ENCODE data around the gene KLC3. TPM values are rescaled to one million over a fixed set of nuclear protein-coding genes. Genes with fewer than 3 reads are reported as not detected.

The KLC3 gene
- total RNA-seq, 1 experiment from 2014 or later: 4.8 TPM

- Histone ChIP-seq H3K27me3 (ENCODE audit: insufficient read depth, low read length) (no peaks in the 10 kb centered on the region; the same call in 1 of the 2 replicates), H3K14ac (ENCODE audit: insufficient read depth, low read length) (no peak overlapping the region), H3K9ac (ENCODE audit: extremely low read depth, insufficient read length, low read length) (no peak overlapping the region), H3K23me2 (ENCODE audit: insufficient read length, low read depth, low read length, poor library complexity, severe bottlenecking) (no peaks in the 10 kb centered on the region), H2BK12ac (ENCODE audit: insufficient read length, low read depth, low read length) (no peak overlapping the region), H4K5ac (ENCODE audit: insufficient read length, low read depth, low read length) (no peak overlapping the region), H3K4me2 (ENCODE audit: insufficient read depth, insufficient read length, low read length) (no peak overlapping the region), H2BK15ac (ENCODE audit: low read depth, low read length) (no peak overlapping the region), H3K9me3 (ENCODE audit: control insufficient read depth, low read depth, low read length) (no peaks in the 10 kb centered on the region), H3K56ac (ENCODE audit: insufficient read length, low read depth, low read length) (no peak overlapping the region), H2BK5ac (ENCODE audit: insufficient read length, low read length) (no peak overlapping the region), H3K4ac (ENCODE audit: low read depth, low read length) (no peak overlapping the region), H3T11ph (ENCODE audit: low read length) (no peak overlapping the region), H2AFZ (ENCODE audit: low read length) (no peak overlapping the region), H3K18ac (ENCODE audit: insufficient read length, low read depth, low read length) (no peak overlapping the region), H2AK5ac (ENCODE audit: insufficient read length, low read length) (no peak overlapping the region), H4K91ac (ENCODE audit: insufficient read length, low read depth, low read length) (no peak overlapping the region), H3K79me1 (ENCODE audit: insufficient read depth, low read depth, low read length, poor library complexity, severe bottlenecking) (no peaks in the 10 kb centered on the region), H3K27ac (ENCODE audit: insufficient read length, low read depth, low read length) (no peak overlapping the region), H3K4me1 (ENCODE audit: insufficient read depth, low read length) (no peaks in the 10 kb centered on the region; the same call in 1 of the 2 replicates), H4K20me1 (ENCODE audit: control insufficient read depth, insufficient read depth, insufficient read length) (no peaks in the 10 kb centered on the region), H2BK120ac (ENCODE audit: low read depth, low read length, poor library complexity, severe bottlenecking) (no peak overlapping the region), H2BK20ac (ENCODE audit: low read depth, low read length, poor library complexity, severe bottlenecking) (no peak overlapping the region), H4K8ac (replicated peaks; ENCODE audit: insufficient read length, low read depth, low read length) (no peak overlapping the region), H3K23ac (ENCODE audit: insufficient read length, low read depth, low read length) (no peak overlapping the region), H3K79me2 (ENCODE audit: insufficient read depth, low read length) (no peaks in the 10 kb centered on the region)
- no peak for DNase-seq
- H3K27ac Mint-ChIP-seq: no peak overlapping the region
- H3K27me3 Mint-ChIP-seq (ENCODE audit: low read depth): peaks cover 37% of the 10 kb centered on the region
- no peak overlapping the region for H3K4me3 Mint-ChIP-seq
- TF ChIP-seq, protein P1, sequence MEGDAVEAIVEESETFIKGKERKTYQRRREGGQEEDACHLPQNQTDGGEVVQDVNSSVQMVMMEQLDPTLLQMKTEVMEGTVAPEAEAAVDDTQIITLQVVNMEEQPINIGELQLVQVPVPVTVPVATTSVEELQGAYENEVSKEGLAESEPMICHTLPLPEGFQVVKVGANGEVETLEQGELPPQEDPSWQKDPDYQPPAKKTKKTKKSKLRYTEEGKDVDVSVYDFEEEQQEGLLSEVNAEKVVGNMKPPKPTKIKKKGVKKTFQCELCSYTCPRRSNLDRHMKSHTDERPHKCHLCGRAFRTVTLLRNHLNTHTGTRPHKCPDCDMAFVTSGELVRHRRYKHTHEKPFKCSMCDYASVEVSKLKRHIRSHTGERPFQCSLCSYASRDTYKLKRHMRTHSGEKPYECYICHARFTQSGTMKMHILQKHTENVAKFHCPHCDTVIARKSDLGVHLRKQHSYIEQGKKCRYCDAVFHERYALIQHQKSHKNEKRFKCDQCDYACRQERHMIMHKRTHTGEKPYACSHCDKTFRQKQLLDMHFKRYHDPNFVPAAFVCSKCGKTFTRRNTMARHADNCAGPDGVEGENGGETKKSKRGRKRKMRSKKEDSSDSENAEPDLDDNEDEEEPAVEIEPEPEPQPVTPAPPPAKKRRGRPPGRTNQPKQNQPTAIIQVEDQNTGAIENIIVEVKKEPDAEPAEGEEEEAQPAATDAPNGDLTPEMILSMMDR (conservative IDR thresholded peaks at IDR 0.05): no peak
- no CpG with 5 or more reads among the region's 12 CpGs for WGBS (ENCODE audit: extremely low coverage, insufficient read length, low lambda C conversion rate)
- peaks cover 3 to 9% of the 10 kb centered on the region in 2 experiments; a peak in 2 of 5 replicates for H3K9me3 Mint-ChIP-seq
- peaks cover 7 to 24% (median 8%) of the 10 kb centered on the region in 3 experiments; a peak in 6 of 7 replicates for H3K36me3 Mint-ChIP-seq (ENCODE audit: insufficient read depth in 1 of 3, low read depth in 3 of 3)
- peaks cover 15 to 23% of the 10 kb centered on the region in 2 experiments for H3K4me1 Mint-ChIP-seq
These were observed 37.1 kb upstream of the KLC3 start for GRCh38 chr19:45303269-45304060.

Measured in H9 (cell line).